Smooth muscle cell (in vitro differentiated cells): Measurements from ENCODE around the gene C12orf57. TPM values are rescaled to one million over a fixed set of nuclear protein-coding genes. Genes with fewer than 3 reads are reported as not detected.

Experiments
- DNase-seq: peaks from one replicate; lab custom pipeline; 2025; ENCODE audit not compliant: unreplicated experiment; lab: John Stamatoyannopoulos, UW
- H2AFZ ChIP-seq: fragments of 200-600 bp; sonication (generic); 2 replicates; pipeline ENCODE4 v1.6.0; 2016; ENCODE audit warnings: antibody characterized with exemption, low read depth, mild to moderate bottlenecking
- H3F3A ChIP-seq: fragments of 200-600 bp; sonication (generic); 2 replicates; pipeline ENCODE4 v1.6.0; 2017; ENCODE audit warnings: antibody characterized with exemption, low read depth
- H3K27ac ChIP-seq: fragments of 200-600 bp; sonication (generic); 2 replicates; pipeline ENCODE4 v1.5.1; 2016; ENCODE audit warnings: low read depth, mild to moderate bottlenecking
- H3K27me3 ChIP-seq: fragments of 200-600 bp; sonication (generic); 2 replicates; pipeline ENCODE4 v1.6.1; 2016; ENCODE audit warnings: low read depth, mild to moderate bottlenecking
- H3K36me3 ChIP-seq: fragments of 200-600 bp; sonication (generic); 2 replicates; pipeline ENCODE4 v1.5.1; 2016; ENCODE audit warnings: low read depth
- H3K4me1 ChIP-seq: fragments of 200-600 bp; sonication (generic); 2 replicates; pipeline ENCODE4 v1.5.1; 2016; ENCODE audit warnings: low read depth
- H3K4me2 ChIP-seq: fragments of 200-600 bp; sonication (generic); 2 replicates; pipeline ENCODE4 v1.6.0; 2016; ENCODE audit warnings: mild to moderate bottlenecking
- H3K4me3 ChIP-seq: fragments of 200-600 bp; sonication (generic); 2 replicates; pipeline ENCODE4 v1.5.1; 2016; ENCODE audit warnings: mild to moderate bottlenecking
- H3K79me2 ChIP-seq: fragments of 200-600 bp; sonication (generic); 2 replicates; pipeline ENCODE4 v1.6.0; 2016; ENCODE audit warnings: low read depth, mild to moderate bottlenecking
- H3K9ac ChIP-seq: fragments of 200-600 bp; sonication (generic); 2 replicates; pipeline ENCODE4 v1.6.0; 2016; ENCODE audit warnings: low read depth
- H3K9me3 ChIP-seq: fragments of 200-600 bp; sonication (generic); replicated peaks from 2 replicates; pipeline ENCODE4 v1.5.1; 2016; ENCODE audit warnings: low read depth
- H4K20me1 ChIP-seq: fragments of 200-600 bp; sonication (generic); 2 replicates; pipeline ENCODE4 v1.6.0; 2016; ENCODE audit warnings: low read depth
- CTCF ChIP-seq: fragments of 200-600 bp; sonication (generic); IDR thresholded peaks from 2 replicates; pipeline ENCODE4 v1.5.1; 2017; ENCODE audit warnings: borderline replicate concordance, mild to moderate bottlenecking, antibody characterized with exemption; ENCODE audit not compliant: insufficient read depth, poor library complexity, severe bottlenecking
- WGBS: methylation state at CpG from one replicate; pipeline ENCODE4 v1.1.7; 2016; ENCODE audit warnings: low lambda C conversion rate; 5-methylcytosine and 5-hydroxymethylcytosine counted together
- polyA plus RNA-seq: library from polyadenylated mRNA; unstranded; fragments of >200 nt; fragmentation: Nextera tagmentation; extraction: Ambion mirVana; gene quantifications from 2 replicates; pipeline ENCODE4 v1.2.1, GENCODE V29; 2016
- total RNA-seq: library from RNA; depleted of rRNA; stranded (reverse); fragments of >200 nt; gene quantifications from 2 replicates; pipeline ENCODE4 v1.2.3, GENCODE V29; 2014

Gene C12orf57
- total and polyA plus RNA-seq, 2 experiments from 2014 or later: 397 to 494 TPM

- Histone ChIP-seq H3K4me3 (no peak overlapping the region), H2AFZ (no peak overlapping the region), H3K9me3 (no peaks in the 10 kb centered on the region), H3K36me3 (no peaks in the 10 kb centered on the region), H3K4me1 (peaks cover 13% of the 10 kb centered on the region), H3F3A (peaks cover 42% of the 10 kb centered on the region), H4K20me1 (peaks cover 5% of the 10 kb centered on the region), H3K79me2 (peaks cover 36% of the 10 kb centered on the region), H3K27ac (no peak overlapping the region), H3K4me2 (no peak overlapping the region), H3K27me3 (no peaks in the 10 kb centered on the region), H3K9ac (no peak overlapping the region)
- no peak for TF ChIP-seq CTCF
- DNase-seq: no peak
- WGBS: 94% methylated on average over 10 of the region's 10 CpGs
Measured at GRCh38 chr12:6967651-6968100, 23.9 kb downstream of the C12orf57 start.

GRCh38 chr12:6968426-6968825, 24.6 kb downstream of the C12orf57 start:
- Histone ChIP-seq H3K27ac (peak overlapping the region; percentile 70), H3F3A (peaks cover 43% of the 10 kb centered on the region), H3K27me3 (no peaks in the 10 kb centered on the region), H3K4me2 (no peak overlapping the region), H3K4me1 (peaks cover 11% of the 10 kb centered on the region), H3K79me2 (peaks cover 39% of the 10 kb centered on the region), H4K20me1 (peaks cover 5% of the 10 kb centered on the region), H3K4me3 (no peak overlapping the region), H2AFZ (no peak overlapping the region), H3K9ac (no peak overlapping the region), H3K9me3 (no peaks in the 10 kb centered on the region), H3K36me3 (no peaks in the 10 kb centered on the region)
- no peak for TF ChIP-seq CTCF
- no peak for DNase-seq
- WGBS: 93% methylated on average over 9 of the region's 9 CpGs

GRCh38 chr12:6970096-6970527, 26.3 kb downstream of the C12orf57 start:
- Histone ChIP-seq H3K9me3 (no peaks in the 10 kb centered on the region), H2AFZ (peak overlapping the region; percentile 61), H3K4me3 (peak overlapping the region; percentile 88), H3K4me1 (peaks cover 11% of the 10 kb centered on the region), H3K79me2 (peaks cover 39% of the 10 kb centered on the region), H3K9ac (peak overlapping the region; percentile 95), H3K4me2 (peak overlapping the region; percentile 99), H3K27me3 (no peaks in the 10 kb centered on the region), H3F3A (peaks cover 33% of the 10 kb centered on the region), H3K36me3 (no peaks in the 10 kb centered on the region), H3K27ac (peak overlapping the region; percentile 70), H4K20me1 (peaks cover 5% of the 10 kb centered on the region)
- DNase-seq: no peak
- no peak for TF ChIP-seq CTCF
- WGBS: under 1% methylated on average over 18 of the region's 31 CpGs

GRCh38 chr12:6974180-6974579, 30.4 kb downstream of the C12orf57 start:
- Histone ChIP-seq H3K4me3 (no peak overlapping the region), H3K79me2 (peaks cover 33% of the 10 kb centered on the region), H3K9me3 (no peaks in the 10 kb centered on the region), H3F3A (peaks cover 11% of the 10 kb centered on the region), H2AFZ (no peak overlapping the region), H3K27me3 (no peaks in the 10 kb centered on the region), H3K4me2 (no peak overlapping the region), H3K27ac (no peak overlapping the region), H4K20me1 (no peaks in the 10 kb centered on the region), H3K36me3 (no peaks in the 10 kb centered on the region), H3K4me1 (peaks cover 6% of the 10 kb centered on the region), H3K9ac (no peak overlapping the region)
- no peak for DNase-seq
- WGBS: over 99% methylated on average over 6 of the region's 6 CpGs
- no peak for TF ChIP-seq CTCF
